Stimulated activated CD8-positive, alpha-beta memory T cell treated with anti-CD3 and anti-CD28 coated beads, Interleukin-15, amount 100 ng/mL, for 4 hours (primary cell): Measurements from ENCODE around the gene PITPNM1.
"Not testable (repeated sequence)": the region's sequence is repeated elsewhere in the genome, so short reads cannot be mapped to it uniquely, and the experiment has no call there.

Experiments used
- DNase-seq, 2 donors: peaks; one replicate each; pipeline ENCODE4 v3.0.0-alpha.2; 2020; ENCODE audit warnings: low read depth in 2 of 2

Gene PITPNM1

GRCh38 chr11:67523556-67524479, 18.7 kb upstream of the PITPNM1 start:
- no peak for DNase-seq

- no peak for DNase-seq
These were observed 17.8 kb upstream of the PITPNM1 start, which contains the start of gene CABP2 for GRCh38 chr11:67522844-67523555. Gene CABP2 (minus strand): TSS chr11:67523446. CDS start chr11:67523326, 120 bp downstream.

- no peak for DNase-seq
These were observed 17.2 kb upstream of the PITPNM1 start for GRCh38 chr11:67522338-67522737.

GRCh38 chr11:67521924-67522323, 16.8 kb upstream of the PITPNM1 start:
- DNase-seq = no peak

GRCh38 chr11:67520856-67521824, 16.0 kb upstream of the PITPNM1 start:
- no peak for DNase-seq

- DNase-seq = no peak
These were observed 14.6 kb upstream of the PITPNM1 start for GRCh38 chr11:67519726-67520125.

GRCh38 chr11:67517784-67518552, 12.8 kb upstream of the PITPNM1 start:
- DNase-seq = no peak

- DNase-seq = no peak
These were observed 11.6 kb upstream of the PITPNM1 start for GRCh38 chr11:67516806-67517205.

- no peak for DNase-seq
These were observed 9.0 kb upstream of the PITPNM1 start for GRCh38 chr11:67514116-67514515.

GRCh38 chr11:67511558-67511957, 6.4 kb upstream of the PITPNM1 start:
- not testable (repeated sequence) for DNase-seq

GRCh38 chr11:67510023-67510345, 4.8 kb upstream of the PITPNM1 start:
- DNase-seq = no peak

- peak; percentile 95 to 98 for DNase-seq
These were observed 3.4 kb upstream of the PITPNM1 start for GRCh38 chr11:67508486-67509121.

- peak; percentile 93 for DNase-seq
These were observed 2.8 kb upstream of the PITPNM1 start, which contains the start of gene CDK2AP2 for GRCh38 chr11:67507864-67508485. Gene CDK2AP2 (minus strand): TSS chr11:67508162. CDS start chr11:67508082, 80 bp downstream.

- DNase-seq = no peak
These were observed 2.2 kb upstream of the PITPNM1 start for GRCh38 chr11:67507242-67507863.

- no peak for DNase-seq
These were observed 1.4 kb upstream of the PITPNM1 start for GRCh38 chr11:67506426-67507051.

GRCh38 chr11:67505605-67506396, 638 bp upstream of the PITPNM1 start:
- DNase-seq = peak; percentile 74 to 82

GRCh38 chr11:67504005-67504949, 886 bp downstream of the PITPNM1 start:
- no peak for DNase-seq
